Suprapubic skin (tissue), 4 donors: ENCODE data around the gene NUFIP1.

Experiments
- CTCF ChIP-seq, 2 donors: fragments of 200-600 bp in 1 of 2; fragments of 450-650 bp in 1 of 2; sonication (generic) in 1 of 2; IDR thresholded peaks; one replicate each; pipeline ENCODE4 v1.5.1; 2016 to 2019; ENCODE audit warnings: antibody characterized with exemption in 2 of 2, mild to moderate bottlenecking in 1 of 2, moderate library complexity in 1 of 2
- EP300 ChIP-seq: sonication (generic); formaldehyde crosslinking; IDR thresholded peaks from one replicate; pipeline ENCODE4 v1.6.1; 2017; ENCODE audit warnings: antibody characterized with exemption
- POLR2A ChIP-seq, 2 donors: fragments of 450-650 bp; IDR thresholded peaks; one replicate each; pipeline ENCODE4 v1.6.1; 2017; ENCODE audit warnings: antibody characterized with exemption in 2 of 2, mild to moderate bottlenecking in 2 of 2, moderate library complexity in 2 of 2
- POLR2AphosphoS5 ChIP-seq, 3 donors: sonication (generic); formaldehyde crosslinking; IDR thresholded peaks; one replicate each; pipeline ENCODE4 v1.6.1; 2017; ENCODE audit warnings: antibody characterized with exemption in 3 of 3

DNA sequence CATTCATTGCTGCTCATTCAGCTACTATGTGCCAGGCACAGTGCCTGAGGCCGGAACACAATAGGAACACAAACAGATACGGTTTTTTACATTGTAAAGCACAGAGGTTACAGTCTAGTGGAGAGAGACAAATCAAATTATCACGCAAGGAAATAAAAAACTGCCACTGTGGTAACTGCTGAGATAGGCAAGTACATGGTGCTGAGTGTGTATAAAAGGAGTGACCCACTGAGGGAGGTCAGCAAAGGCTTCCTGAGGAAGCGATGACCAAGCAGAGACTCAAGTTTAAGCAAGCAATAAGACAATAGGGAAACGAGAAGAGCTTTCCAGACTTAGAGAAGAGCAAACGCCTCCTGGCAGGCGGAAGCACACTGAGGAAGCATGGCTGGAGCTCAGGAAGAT, 56.4 kb downstream of the NUFIP1 start:
- TF ChIP-seq CTCF (IDR thresholded peaks at IDR 0.05), result no peak
- TF ChIP-seq POLR2A (IDR thresholded peaks at IDR 0.05), result no peak
- TF ChIP-seq EP300, result no peak
- TF ChIP-seq POLR2AphosphoS5 (IDR thresholded peaks at IDR 0.05), result no peak
